K562 (cell line): ENCODE measurements around the gene PLAGL1. TPM values are rescaled to one million over a fixed set of nuclear protein-coding genes. Genes with fewer than 3 reads are reported as not detected.

Experiments
- ATAC-seq: fragments of 200-7000 bp; cut with Tn5 transposase; 3 replicates; pipeline ENCODE4 v1.9.1; 2020; ENCODE audit warnings: moderate library complexity
- BruUV-seq: library from RNA; stranded (reverse); fragments of 400-500 nt; replicated peaks from 2 replicates; lab custom pipeline; 2021; lab: Mats Ljungman, UMichigan
- CTCF ChIA-PET: fragments of 300-600 bp; formaldehyde crosslinking; extraction: SDS; loops from one replicate; lab custom pipeline; 2021; ENCODE audit warnings: low intra/inter-chr PET ratio; lab: Yijun Ruan, JAX
- POLR2A ChIA-PET: fragments of 300-600, 350-650 bp; sonication (Branson Sonifier 250); formaldehyde crosslinking; extraction: SDS; loops from one replicate; lab custom pipeline; 2021; ENCODE audit warnings: antibody characterized with exemption, inconsistent platforms; lab: Yijun Ruan, JAX
- DNase-seq, 4 experiments: peaks; one replicate each; pipeline versions ENCODE4 v3.0.0 to v3.0.0-alpha.2; 2011 to 2018; ENCODE audit warnings: low spot score in 3 of 4, mixed read lengths in 3 of 4; ENCODE audit errors: extremely low read depth in 1 of 4
- FAIRE-seq: peaks from 2 replicates; lab custom pipeline; 2011; peaks lifted over from hg19 to GRCh38; lab: Jason Lieb, UNC
- H2AFZ ChIP-seq: 2 replicates; pipeline ENCODE4 v1.6.0; 2011; ENCODE audit warnings: low read depth, low read length, control low read depth, inconsistent platforms
- H3K27ac ChIP-seq: fragments of 200-600 bp; 3 replicates; pipeline ENCODE4 v1.8.0; 2011; ENCODE audit warnings: low read depth, mild to moderate bottlenecking, control low read depth, inconsistent platforms, low read length, moderate library complexity, mixed read lengths; ENCODE audit errors: extremely low read depth
- H3K27me3 ChIP-seq, 2 experiments: fragments of 300-600 bp in 1 of 2; 2 replicates in 1 of 2; 3 replicates in 1 of 2; pipeline versions ENCODE4 v1.6.0 to v1.8.0; 2011; ENCODE audit warnings: inconsistent platforms in 2 of 2, low read length in 2 of 2, mild to moderate bottlenecking in 1 of 2, mixed read lengths in 1 of 2, moderate library complexity in 1 of 2; ENCODE audit not compliant: control insufficient read depth in 2 of 2, insufficient read depth in 2 of 2
- H3K36me3 ChIP-seq: fragments of 300-600 bp; 3 replicates; pipeline ENCODE4 v1.8.0; 2011; ENCODE audit warnings: mild to moderate bottlenecking, low read length, inconsistent platforms; ENCODE audit not compliant: control insufficient read depth, insufficient read depth
- H3K4me1 ChIP-seq, 2 experiments: fragments of 200-600 bp in 1 of 2; replicated peaks in 1 of 2; 2 replicates in 1 of 2; 3 replicates in 1 of 2; pipeline versions ENCODE4 v1.5.1 to v1.8.0; 2011; ENCODE audit warnings: inconsistent platforms in 2 of 2, low read length in 2 of 2, mild to moderate bottlenecking in 1 of 2, mixed read lengths in 1 of 2, moderate library complexity in 1 of 2; ENCODE audit not compliant: control insufficient read depth in 2 of 2, insufficient read depth in 2 of 2
- H3K4me2 ChIP-seq: 2 replicates; pipeline ENCODE4 v1.6.1; 2011; ENCODE audit warnings: low read length, control low read depth, inconsistent platforms, mixed read lengths; ENCODE audit not compliant: insufficient read depth
- H3K4me3 ChIP-seq: fragments of 200-600 bp; sonication (generic), shearing (Covaris generic); 2 replicates; pipeline ENCODE4 v1.5.1; 2016; ENCODE audit warnings: control low read depth, inconsistent platforms
- H3K79me2 ChIP-seq: fragments of 200-600 bp; 3 replicates; pipeline ENCODE4 v1.8.0; 2011; ENCODE audit warnings: low read length, inconsistent platforms; ENCODE audit not compliant: control insufficient read depth, insufficient read depth
- H3K9ac ChIP-seq, 2 experiments: 2 replicates each; pipeline versions ENCODE4 v1.6.0 to v1.6.1; 2011; ENCODE audit warnings: low read depth in 2 of 2, low read length in 2 of 2, control low read depth in 1 of 2, inconsistent platforms in 1 of 2, mild to moderate bottlenecking in 1 of 2, mixed read lengths in 1 of 2; ENCODE audit not compliant: insufficient read depth in 1 of 2
- H3K9me1 ChIP-seq: one replicate; pipeline ENCODE4 v1.6.0; 2011; ENCODE audit warnings: inconsistent platforms, mild to moderate bottlenecking, low read length, moderate library complexity; ENCODE audit not compliant: control insufficient read depth, insufficient read depth
- H3K9me3 ChIP-seq: replicated peaks from 2 replicates; pipeline ENCODE4 v1.5.1; 2011; ENCODE audit warnings: low read depth, low read length, inconsistent platforms; ENCODE audit not compliant: control insufficient read depth, insufficient read depth
- H4K20me1 ChIP-seq: replicated peaks from 2 replicates; pipeline ENCODE4 v1.6.1; 2011; ENCODE audit warnings: low read length, inconsistent platforms, mixed read lengths; ENCODE audit not compliant: control insufficient read depth, insufficient read depth
- CBFB ChIP-seq: sonication (generic); formaldehyde crosslinking; IDR thresholded peaks from 2 replicates; pipeline ENCODE4 v1.4.0; 2020; ENCODE audit warnings: mild to moderate bottlenecking, missing genetic modification reagents
- CC2D1A ChIP-seq: fragments of 450-650 bp; IDR thresholded peaks from 2 replicates; pipeline ENCODE4 v1.6.1; 2017; ENCODE audit warnings: mild to moderate bottlenecking
- ELF1 ChIP-seq: fragments of 200-800 bp; sonication (Bioruptor generic); IDR thresholded peaks from 2 replicates; pipeline ENCODE4 v1.6.1; 2016; ENCODE audit warnings: missing genetic modification characterization, missing compliant biosample characterization
- ESRRA ChIP-seq: fragments of 450-650 bp; IDR thresholded peaks from 2 replicates; pipeline ENCODE4 v1.6.1; 2014; ENCODE audit warnings: low read depth, mild to moderate bottlenecking, moderate library complexity, borderline replicate concordance
- HCFC1 ChIP-seq: IDR thresholded peaks from 2 replicates; pipeline ENCODE4 v1.6.1; 2012; ENCODE audit warnings: low read depth, low read length, improper control_type of control experiment
- JUN ChIP-seq, 2 experiments: sonication (generic) in 1 of 2; formaldehyde crosslinking in 1 of 2; IDR thresholded peaks; 2 replicates each; pipeline versions ENCODE4 v1.6.1 to v1.8.0; 2012 to 2022; ENCODE audit warnings: borderline replicate concordance in 2 of 2, mild to moderate bottlenecking in 2 of 2, improper control_type of control experiment in 1 of 2, low read depth in 1 of 2, low read length in 1 of 2, missing genetic modification reagents in 1 of 2
- NFXL1 ChIP-seq: fragments of 450-650 bp; formaldehyde crosslinking; IDR thresholded peaks from 2 replicates; pipeline ENCODE4 v1.4.0; 2021; ENCODE audit warnings: mild to moderate bottlenecking
- NRF1 ChIP-seq, 2 experiments: fragments of 450-650 bp; IDR thresholded peaks in 1 of 2; conservative IDR thresholded peaks in 1 of 2; 2 replicates each; pipeline ENCODE4 v1.6.1; 2014; ENCODE audit warnings: mild to moderate bottlenecking in 2 of 2
- RB1 ChIP-seq: fragments of 450-650 bp; IDR thresholded peaks from 2 replicates; pipeline ENCODE4 v1.6.1; 2017; ENCODE audit warnings: low read depth, mild to moderate bottlenecking
- STAT6 ChIP-seq: sonication (generic); formaldehyde crosslinking; IDR thresholded peaks from 2 replicates; pipeline ENCODE4 v1.8.1; 2023; ENCODE audit warnings: mild to moderate bottlenecking, missing genetic modification reagents
- TFAM ChIP-seq: fragments of 250-450 bp; sonication (Bioruptor Pico); conservative IDR thresholded peaks from 2 replicates; pipeline ENCODE4 v1.5.0; 2021; ENCODE audit warnings: mild to moderate bottlenecking, moderate library complexity
- THAP7 ChIP-seq: fragments of 250-450 bp; sonication (Bioruptor Pico); IDR thresholded peaks from 2 replicates; pipeline ENCODE4 v1.5.0; 2021
- ZEB2 ChIP-seq: fragments of 450-650 bp; IDR thresholded peaks from 2 replicates; pipeline ENCODE4 v1.6.1; 2016
- ZHX1 ChIP-seq: fragments of 150-350 bp; conservative IDR thresholded peaks from 2 replicates; pipeline ENCODE4 v1.6.1; 2014; ENCODE audit warnings: low read length
- ZNF197 ChIP-seq: fragments of 200-800 bp; sonication (Bioruptor generic); IDR thresholded peaks from 2 replicates; pipeline ENCODE4 v1.6.1; 2016; ENCODE audit warnings: low read depth, missing genetic modification characterization, missing compliant biosample characterization
- ZNF24 ChIP-seq: fragments of 450-650 bp; IDR thresholded peaks from 2 replicates; pipeline ENCODE4 v1.6.1; 2016
- WGBS: fragments of 100-300 bp; shearing (Covaris generic); methylation state at CpG from one replicate; pipeline ENCODE4 v1.1.6; 2016; ENCODE audit warnings: low coverage, mixed read lengths; ENCODE audit not compliant: insufficient coverage; ENCODE audit errors: missing lambda C conversion rate; 5-methylcytosine and 5-hydroxymethylcytosine counted together
- in situ Hi-C: fragments of 300-500 bp; cut with MboI; formaldehyde crosslinking; loops from 4 replicates; pipeline ENCODE4 v1.15.0; 2018; ENCODE audit warnings: inconsistent platforms, mixed read lengths
- intact Hi-C: fragments of 100-400 bp; cut with micrococcal nuclease; formaldehyde crosslinking; loops from 2 replicates; pipeline ENCODE4 v1.14.2; 2022
- polyA plus RNA-seq, 8 experiments: library from polyadenylated mRNA; depleted of rRNA in 4 of 8; stranded (reverse) in 5 of 8; unstranded in 3 of 8; fragments of >200 nt; fragmentation: Nextera tagmentation in 2 of 8; fragmentation: Illumina TruSeq in 1 of 8; extraction: Ambion mirVana in 2 of 8; extraction: Trizol in 1 of 8; gene quantifications; 2 replicates each; pipeline versions ENCODE4 v1.2.1 to v1.2.3, GENCODE V29; 2011 to 2014; ENCODE audit warnings: inconsistent platforms in 1 of 8, missing spikeins in 1 of 8
- total RNA-seq, 7 experiments: library from RNA; depleted of rRNA in 6 of 7; stranded (reverse); fragments of >200 nt in 6 of 7; fragmentation: Illumina TruSeq in 2 of 7; extraction: Trizol in 2 of 7; gene quantifications; 2 replicates each; pipeline versions ENCODE4 v1.2.1 to v1.2.3, GENCODE V29; 2011 to 2021; ENCODE audit warnings: low replicate concordance in 1 of 7

The PLAGL1 gene
- total and polyA plus RNA-seq, 9 of the 15 experiments (the other 6 are each of a cell fraction or from before 2014, with no cell fraction given) = 4.9 to 29.6 (median 13.2) TPM

- TF ChIP-seq STAT6 (CRISPR knock-in tag) (no peak), CC2D1A (peak; percentile 53; the same call in 1 of the 2 replicates), ZNF24 (no peak), ESRRA (peak; percentile 32; the same call in 1 of the 2 replicates), ELF1 (tag) (peak; percentile 88)
Measured at GRCh38 chr6:143940011-143940597, 68.0 kb downstream of the PLAGL1 start (continued).

- in situ Hi-C loops (no loop called here), intact Hi-C loops (no loop called here)
- ATAC-seq (no peak), FAIRE-seq (no peak), DNase-seq (no peak)
- no peak overlapping the region for H3K27ac ChIP-seq
- H3K9me3 ChIP-seq = no peaks in the 10 kb centered on the region
- no peaks in the 10 kb centered on the region for H3K36me3 ChIP-seq
- H3K9me1 ChIP-seq = no peaks in the 10 kb centered on the region
- POLR2A ChIA-PET = no interaction called here
- CTCF ChIA-PET = interaction anchor here (1.3 to 5.2 kb wide), 5 partner anchors 74 to 427 kb away, joined by 5 to 31 read pairs (median 7); no protein-coding TSS in a partner anchor
- H3K27me3 ChIP-seq = peaks cover 0 to 7% of the 10 kb centered on the region in 2 experiments; a peak in 1 of 5 replicates
- H3K4me1 ChIP-seq = peaks cover 0 to 3% of the 10 kb centered on the region in 2 experiments; a peak in 1 of 5 replicates
- no TSS peak for BruUV-seq
- 0% methylated on average over 4 of the region's 4 CpGs for WGBS
- no peak overlapping the region for H3K4me3 ChIP-seq
- H4K20me1 ChIP-seq = no peaks in the 10 kb centered on the region
- H3K4me2 ChIP-seq = no peak overlapping the region
- no peak overlapping the region for H3K9ac ChIP-seq
- H2AFZ ChIP-seq = no peak overlapping the region
- H3K79me2 ChIP-seq = no peaks in the 10 kb centered on the region
- TF ChIP-seq NFXL1 (CRISPR knock-in tag) (no peak), HCFC1 (no peak), TFAM (CRISPR knock-in tag) (no peak), RB1 (no peak), ZHX1 (no peak), JUN (IDR thresholded peaks at IDR 0.05; ENCODE audit: borderline replicate concordance, low read depth, low read length) (no peak), JUN (CRISPR knock-in tag; IDR thresholded peaks at IDR 0.05; ENCODE audit: borderline replicate concordance) (no peak), ZNF197 (no peak), ZEB2 (no peak), NRF1 (conservative IDR thresholded peaks at IDR 0.05 in 1 of 2, IDR thresholded peaks at IDR 0.05 in 1 of 2) (no peak), CBFB (CRISPR knock-in tag) (no peak), THAP7 (CRISPR knock-in tag) (no peak)
Measured at GRCh38 chr6:143939364-143939763, 68.7 kb downstream of the PLAGL1 start.
